ENCODE data around the gene MYOM3. TPM values are rescaled to one million over a fixed set of nuclear protein-coding genes. Genes with fewer than 3 reads are reported as not detected.

MYOM3 gene
- polyA plus RNA-seq, 2 of the 4 experiments (the other 2 are of a cell fraction), result 2.6 to 8.5 TPM

GRCh38 chr1:24103408-24103807, 8.5 kb downstream of the MYOM3 start:
- no peak for TF ChIP-seq JUN (IDR thresholded peaks at IDR 0.05)
- TF ChIP-seq KDM1A (IDR thresholded peaks at IDR 0.05; ENCODE audit: low read depth), result no peak
- TF ChIP-seq SMC3 (IDR thresholded peaks at IDR 0.05), result no peak
- no peak for TF ChIP-seq EHF (CRISPR knock-in tag; IDR thresholded peaks at IDR 0.05)
- no peak for TF ChIP-seq RNF2 (IDR thresholded peaks at IDR 0.05; ENCODE audit: borderline replicate concordance, low read depth)
- no peak for TF ChIP-seq FOXS1 (CRISPR knock-in tag; IDR thresholded peaks at IDR 0.05)
- TF ChIP-seq HEYL (CRISPR knock-in tag; IDR thresholded peaks at IDR 0.05), result no peak
- no peak for TF ChIP-seq CBX8 (IDR thresholded peaks at IDR 0.05)
- no peak for TF ChIP-seq KDM5A (IDR thresholded peaks at IDR 0.05)
- TF ChIP-seq TFCP2L1 (CRISPR knock-in tag; IDR thresholded peaks at IDR 0.05), result no peak
- TF ChIP-seq RFX5 (IDR thresholded peaks at IDR 0.05), result no peak
- no peak for TF ChIP-seq MYC (IDR thresholded peaks at IDR 0.05; ENCODE audit: borderline replicate concordance, low read length)
- no peak for TF ChIP-seq CEBPB (IDR thresholded peaks at IDR 0.05)
- TF ChIP-seq ZSCAN20 (CRISPR knock-in tag; IDR thresholded peaks at IDR 0.05), result no peak
- TF ChIP-seq ZNF302 (CRISPR knock-in tag; IDR thresholded peaks at IDR 0.05), result no peak
- TF ChIP-seq RAD21 (conservative IDR thresholded peaks at IDR 0.05 in 1 of 2, IDR thresholded peaks at IDR 0.05 in 1 of 2), result no peak
- no peak for TF ChIP-seq CHD2 (IDR thresholded peaks at IDR 0.05; ENCODE audit: low read length, partially characterized antibody)
- FAIRE-seq (no peak), DNase-seq (ENCODE audit: low read depth in 1 of 2, low spot score in 1 of 2) (no peak), ATAC-seq (no peak)
- Histone ChIP-seq H3K4me3 (no peak overlapping the region), H3K9me3 (no peaks in the 10 kb centered on the region), H3K4me1 (peaks cover 24% of the 10 kb centered on the region), H3K4me2 (no peak overlapping the region), H3K27ac (no peak overlapping the region)
- WGBS (ENCODE audit: missing lambda C conversion rate), result 61% methylated on average over 3 of the region's 3 CpGs
- ChIA-PET CTCF (interaction anchor here (0.5 to 1.8 kb wide), 5 partner anchors 9 to 288 kb away, joined by 3 to 10 read pairs (median 4); partner anchors contain the start of gene MYOM3), POLR2A (no interaction called here)

GRCh38 chr1:24102961-24103360, 9.0 kb downstream of the MYOM3 start:
- POLR2A ChIA-PET, result no interaction called here
- H3K27ac ChIP-seq, result no peak overlapping the region
- WGBS (ENCODE audit: missing lambda C conversion rate), result no CpG with 5 or more reads among the region's 8 CpGs

GRCh38 chr1:24101796-24102586, 9.9 kb downstream of the MYOM3 start:
- FAIRE-seq (no peak), ATAC-seq (peak; percentile 32 to 35; a peak in 2 of 6 replicates), DNase-seq (ENCODE audit: low read depth in 1 of 2, low spot score in 1 of 2) (no peak)
- no peak overlapping the region for H3K27ac ChIP-seq
- WGBS (ENCODE audit: missing lambda C conversion rate), result 95% methylated on average over 6 of the region's 9 CpGs
- TF ChIP-seq BCL3 (IDR thresholded peaks at IDR 0.05), result no peak
- TF ChIP-seq ZFP36 (IDR thresholded peaks at IDR 0.05; ENCODE audit: borderline replicate concordance, partially characterized antibody), result peak; percentile 29
- ChIA-PET CTCF (interaction anchor here (1.6 to 2.6 kb wide), 3 partner anchors 12 to 289 kb away, joined by 5 to 10 read pairs (median 9); no protein-coding TSS in a partner anchor), POLR2A (no interaction called here)
- H3K4me3 ChIP-seq, result no peak overlapping the region
- H3K4me1 ChIP-seq, result peaks cover 12% of the 10 kb centered on the region; the same call in 1 of the 3 replicates
- H3K9me3 ChIP-seq, result no peaks in the 10 kb centered on the region
- no peak overlapping the region for H3K4me2 ChIP-seq

More at GRCh38 chr1:24102961-24103360, 9.0 kb downstream of the MYOM3 start:
- ATAC-seq (0 out of 6 replicates have a peak, but pooled peaks of 1 of the 2 experiments have one; percentile 8), DNase-seq (ENCODE audit: low read depth in 1 of 2, low spot score in 1 of 2) (peak in 1 of 2 experiments; percentile 23), FAIRE-seq (no peak)
- Histone ChIP-seq H3K9me3 (no peaks in the 10 kb centered on the region), H3K4me1 (peaks cover 20% of the 10 kb centered on the region), H3K4me3 (no peak overlapping the region), H3K4me2 (no peak overlapping the region)
- CTCF ChIA-PET, result interaction anchor here (0.5 to 2.6 kb wide), 7 partner anchors 9 to 535 kb away, joined by 3 to 10 read pairs (median 4); partner anchors contain the start of gene MYOM3
- no peak for TF ChIP-seq KDM5A (IDR thresholded peaks at IDR 0.05)
- TF ChIP-seq RNF2 (IDR thresholded peaks at IDR 0.05; ENCODE audit: borderline replicate concordance, low read depth), result no peak
- no peak for TF ChIP-seq CHD4 (IDR thresholded peaks at IDR 0.05; ENCODE audit: borderline replicate concordance)
- TF ChIP-seq HEYL (CRISPR knock-in tag; IDR thresholded peaks at IDR 0.05), result no peak
- TF ChIP-seq BHLHE40 (IDR thresholded peaks at IDR 0.05; ENCODE audit: low read depth, low read length), result no peak
- no peak for TF ChIP-seq NFE2L2 (conservative IDR thresholded peaks at IDR 0.05; ENCODE audit: low read length)
- TF ChIP-seq ATOH8 (CRISPR knock-in tag; IDR thresholded peaks at IDR 0.05; ENCODE audit: low read depth), result no peak

All from A549 (cell line).